Raji (cell line): Measurements from ENCODE around the gene GPR146.

Experiments used
- POLR2A ChIP-seq: IDR thresholded peaks from 2 replicates; pipeline ENCODE4 v1.6.1; 2011; ENCODE audit warnings: low read depth, low read length, control low read depth; ENCODE audit not compliant: insufficient read depth

GPR146 gene

GRCh38 chr7:1073142-1073977 lies 29.0 kb downstream of the GPR146 start:
- no peak for TF ChIP-seq POLR2A

GRCh38 chr7:1074593-1075431 lies 30.5 kb downstream of the GPR146 start:
- no peak for TF ChIP-seq POLR2A

- no peak for TF ChIP-seq POLR2A
These were observed 32.1 kb downstream of the GPR146 start for GRCh38 chr7:1076184-1077072.

- TF ChIP-seq POLR2A = no peak
These were observed 34.2 kb downstream of the GPR146 start for GRCh38 chr7:1078519-1078918.

- no peak for TF ChIP-seq POLR2A
These were observed 34.6 kb downstream of the GPR146 start for GRCh38 chr7:1078985-1079384.

- TF ChIP-seq POLR2A = no peak
These were observed 35.2 kb downstream of the GPR146 start for GRCh38 chr7:1079546-1079945.

GRCh38 chr7:1080252-1080920 lies 36.0 kb downstream of the GPR146 start:
- TF ChIP-seq POLR2A = no peak

GRCh38 chr7:1080921-1081255 lies 36.5 kb downstream of the GPR146 start:
- TF ChIP-seq POLR2A = no peak

- TF ChIP-seq POLR2A = no peak
These were observed 37.0 kb downstream of the GPR146 start for GRCh38 chr7:1081336-1081735.

- no peak for TF ChIP-seq POLR2A
These were observed 37.6 kb downstream of the GPR146 start for GRCh38 chr7:1081931-1082401.

- no peak for TF ChIP-seq POLR2A
These were observed 39.6 kb downstream of the GPR146 start for GRCh38 chr7:1083729-1084657.

GRCh38 chr7:1085266-1085665 lies 40.9 kb downstream of the GPR146 start:
- no peak for TF ChIP-seq POLR2A

GRCh38 chr7:1085910-1086421 lies 41.6 kb downstream of the GPR146 start:
- TF ChIP-seq POLR2A = no peak
